RWPE2 (cell line): ENCODE results near the gene MESP2.

Experiments used
- ATAC-seq: fragments of 200-7000 bp; cut with Tn5 transposase; 3 replicates; pipeline ENCODE4 v1.9.1; 2021; ENCODE audit warnings: low read depth
- DNase-seq: peaks from one replicate; pipeline ENCODE4 v3.0.0-alpha.2; 2020; ENCODE audit warnings: low spot score
- H3K27ac ChIP-seq: fragments of 450-650 bp; 2 replicates; pipeline ENCODE4 v1.5.1; 2017; ENCODE audit warnings: mild to moderate bottlenecking; ENCODE audit not compliant: poor library complexity, severe bottlenecking
- H3K27me3 ChIP-seq: fragments of 250-450 bp; sonication (Bioruptor Pico); 2 replicates; pipeline ENCODE4 v1.5.1; 2021; ENCODE audit warnings: mild to moderate bottlenecking, moderate library complexity; ENCODE audit not compliant: insufficient read depth, poor library complexity, severe bottlenecking
- H3K36me3 ChIP-seq: fragments of 250-450 bp; sonication (Bioruptor Pico); 2 replicates; pipeline ENCODE4 v1.5.1; 2020; ENCODE audit warnings: low read depth, mild to moderate bottlenecking, moderate library complexity
- H3K4me1 ChIP-seq: fragments of 250-450 bp; sonication (Bioruptor Pico); 2 replicates; pipeline ENCODE4 v1.5.1; 2021; ENCODE audit warnings: mild to moderate bottlenecking, moderate library complexity; ENCODE audit not compliant: insufficient read depth, poor library complexity, severe bottlenecking
- H3K4me3 ChIP-seq: fragments of 250-450 bp; sonication (Bioruptor Pico); 2 replicates; pipeline ENCODE4 v1.5.1; 2021; ENCODE audit warnings: mild to moderate bottlenecking, moderate library complexity; ENCODE audit not compliant: severe bottlenecking
- H3K9me3 ChIP-seq: fragments of 250-450 bp; sonication (Bioruptor Pico); 2 replicates; pipeline ENCODE4 v1.5.1; 2021; ENCODE audit warnings: mild to moderate bottlenecking, moderate library complexity; ENCODE audit not compliant: severe bottlenecking
- CTCF ChIP-seq: fragments of 450-650 bp; IDR thresholded peaks from one replicate; pipeline ENCODE4 v1.5.1; 2017; ENCODE audit warnings: mild to moderate bottlenecking, moderate library complexity; ENCODE audit not compliant: poor library complexity, severe bottlenecking

The MESP2 gene

GRCh38 chr15:89770041-89770440, 6.1 kb upstream of the MESP2 start:
- H3K27ac ChIP-seq: no peak overlapping the region
- TF ChIP-seq CTCF: no peak
- peaks cover 10% of the 10 kb centered on the region for H3K4me1 ChIP-seq
- no peaks in the 10 kb centered on the region for H3K36me3 ChIP-seq
- ATAC-seq: no peak; the same call in 2 of the 3 replicates
- H3K27me3 ChIP-seq: no peaks in the 10 kb centered on the region
- no peak for DNase-seq
- H3K9me3 ChIP-seq: no peaks in the 10 kb centered on the region
- no peak overlapping the region for H3K4me3 ChIP-seq

- peak overlapping the region; percentile 19 for H3K27ac ChIP-seq
- ATAC-seq (peak; percentile 54), DNase-seq (no peak)
These were observed 3.1 kb upstream of the MESP2 start for GRCh38 chr15:89772932-89773583.

GRCh38 chr15:89774492-89774891, 1.6 kb upstream of the MESP2 start:
- ATAC-seq: peak; percentile 53
- H3K4me3 ChIP-seq: no peak overlapping the region

More at GRCh38 chr15:89772932-89773583, 3.1 kb upstream of the MESP2 start:
- H3K4me1 ChIP-seq: peaks cover 17% of the 10 kb centered on the region
- H3K4me3 ChIP-seq: no peak overlapping the region
- H3K27me3 ChIP-seq: no peaks in the 10 kb centered on the region
- no peaks in the 10 kb centered on the region for H3K36me3 ChIP-seq
- no peaks in the 10 kb centered on the region for H3K9me3 ChIP-seq
- peak; percentile 51 for TF ChIP-seq CTCF

GRCh38 chr15:89775815-89776214, 317 bp upstream of the MESP2 start:
- Histone ChIP-seq H3K4me1 (peaks cover 20% of the 10 kb centered on the region), H3K9me3 (no peaks in the 10 kb centered on the region), H3K27me3 (no peaks in the 10 kb centered on the region), H3K27ac (no peak overlapping the region), H3K4me3 (no peak overlapping the region), H3K36me3 (no peaks in the 10 kb centered on the region)
- ATAC-seq (no peak), DNase-seq (no peak)
- TF ChIP-seq CTCF: no peak

More at GRCh38 chr15:89774492-89774891, 1.6 kb upstream of the MESP2 start:
- Histone ChIP-seq H3K27me3 (no peaks in the 10 kb centered on the region), H3K9me3 (no peaks in the 10 kb centered on the region), H3K36me3 (no peaks in the 10 kb centered on the region), H3K27ac (peak overlapping the region; percentile 15), H3K4me1 (peaks cover 17% of the 10 kb centered on the region)
- DNase-seq: no peak
- TF ChIP-seq CTCF: no peak

GRCh38 chr15:89777073-89777751, 1.1 kb downstream of the MESP2 start:
- no peak for ATAC-seq
- no peak for TF ChIP-seq CTCF
- Histone ChIP-seq H3K4me3 (no peak overlapping the region), H3K9me3 (no peaks in the 10 kb centered on the region), H3K27me3 (no peaks in the 10 kb centered on the region), H3K4me1 (peaks cover 34% of the 10 kb centered on the region), H3K36me3 (no peaks in the 10 kb centered on the region), H3K27ac (peak overlapping the region; percentile 6)
- DNase-seq: no peak
